Fibroblast of lung (primary cell): ENCODE results near the gene ZBTB7C.

ENCODE experiments used
- EZH2 ChIP-seq: IDR thresholded peaks from 2 replicates; pipeline ENCODE4 v1.5.1; 2012; ENCODE audit warnings: low read length, control low read depth, mild to moderate bottlenecking; ENCODE audit errors: missing control alignments
- TF ChIP-seq, protein P1 (sequence below), 2 donors: IDR thresholded peaks in 1 of 2; conservative IDR thresholded peaks in 1 of 2; 1 replicate in 1 of 2; 2 replicates in 1 of 2; pipeline ENCODE4 v1.5.1; 2011 to 2012; ENCODE audit warnings: low read length in 2 of 2, control low read depth in 1 of 2, inconsistent platforms in 1 of 2, low read depth in 1 of 2, mild to moderate bottlenecking in 1 of 2

DNA sequence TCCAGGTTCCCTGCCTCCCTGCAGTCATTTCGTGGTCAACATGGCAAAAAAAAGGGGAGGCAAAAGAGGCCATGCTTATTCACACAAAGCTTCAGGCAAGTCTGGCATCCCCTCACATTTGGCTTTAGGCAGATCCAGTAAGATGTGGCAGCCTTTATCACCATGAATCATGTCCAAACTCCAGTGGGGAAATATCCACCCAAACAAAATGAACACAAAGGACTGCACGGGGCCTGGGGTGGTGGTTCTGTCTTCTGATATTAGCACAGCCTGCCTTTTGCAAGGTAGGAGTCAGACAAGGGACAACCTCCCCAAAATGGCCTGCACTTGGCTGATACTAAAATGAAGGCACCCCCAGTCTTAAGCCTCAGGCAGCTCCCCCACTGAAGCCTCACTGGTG is 129.9 kb downstream of the ZBTB7C start:
- TF ChIP-seq, protein P1, sequence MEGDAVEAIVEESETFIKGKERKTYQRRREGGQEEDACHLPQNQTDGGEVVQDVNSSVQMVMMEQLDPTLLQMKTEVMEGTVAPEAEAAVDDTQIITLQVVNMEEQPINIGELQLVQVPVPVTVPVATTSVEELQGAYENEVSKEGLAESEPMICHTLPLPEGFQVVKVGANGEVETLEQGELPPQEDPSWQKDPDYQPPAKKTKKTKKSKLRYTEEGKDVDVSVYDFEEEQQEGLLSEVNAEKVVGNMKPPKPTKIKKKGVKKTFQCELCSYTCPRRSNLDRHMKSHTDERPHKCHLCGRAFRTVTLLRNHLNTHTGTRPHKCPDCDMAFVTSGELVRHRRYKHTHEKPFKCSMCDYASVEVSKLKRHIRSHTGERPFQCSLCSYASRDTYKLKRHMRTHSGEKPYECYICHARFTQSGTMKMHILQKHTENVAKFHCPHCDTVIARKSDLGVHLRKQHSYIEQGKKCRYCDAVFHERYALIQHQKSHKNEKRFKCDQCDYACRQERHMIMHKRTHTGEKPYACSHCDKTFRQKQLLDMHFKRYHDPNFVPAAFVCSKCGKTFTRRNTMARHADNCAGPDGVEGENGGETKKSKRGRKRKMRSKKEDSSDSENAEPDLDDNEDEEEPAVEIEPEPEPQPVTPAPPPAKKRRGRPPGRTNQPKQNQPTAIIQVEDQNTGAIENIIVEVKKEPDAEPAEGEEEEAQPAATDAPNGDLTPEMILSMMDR (conservative IDR thresholded peaks at IDR 0.05 in 1 of 2, IDR thresholded peaks at IDR 0.05 in 1 of 2; ENCODE audit: low read depth in 1 of 2, low read length in 2 of 2): no peak
- no peak for TF ChIP-seq EZH2
